Type B pancreatic cell (in vitro differentiated cells): ENCODE measurements around the gene ST7L. TPM values are rescaled to one million over a fixed set of nuclear protein-coding genes. Genes with fewer than 3 reads are reported as not detected.

Source experiments
- DNase-seq: peaks from one replicate; pipeline ENCODE4 v3.0.0; 2021; ENCODE audit warnings: mixed read lengths; ENCODE audit not compliant: unreplicated experiment; ENCODE audit errors: extremely low spot score
- H3K27ac Mint-ChIP-seq: 2 replicates; pipeline ENCODE4 v1.8.0; 2021; ENCODE audit warnings: mild to moderate bottlenecking, mixed read lengths
- H3K27me3 Mint-ChIP-seq: 2 replicates; pipeline ENCODE4 v1.8.0; 2021; ENCODE audit warnings: mixed read lengths
- H3K36me3 Mint-ChIP-seq: 2 replicates; pipeline ENCODE4 v1.8.0; 2021; ENCODE audit warnings: mixed read lengths
- H3K4me1 Mint-ChIP-seq: one replicate; pipeline ENCODE4 v1.8.0; 2021; ENCODE audit warnings: mixed read lengths; ENCODE audit not compliant: unreplicated experiment
- H3K4me3 Mint-ChIP-seq: 2 replicates; pipeline ENCODE4 v1.8.0; 2021; ENCODE audit warnings: mild to moderate bottlenecking, mixed read lengths
- H3K9me3 Mint-ChIP-seq: 2 replicates; pipeline ENCODE4 v1.8.0; 2021; ENCODE audit warnings: mixed read lengths
- total RNA-seq: library from RNA; stranded (reverse); gene quantifications from 2 replicates; pipeline ENCODE4 v1.2.1, GENCODE V29; 2021; ENCODE audit warnings: low replicate concordance
- TF ChIP-seq, protein P1 (sequence below): fragments of 200-600 bp; sonication (generic); conservative IDR thresholded peaks from 2 replicates; pipeline ENCODE4 v1.5.0; 2021; ENCODE audit warnings: antibody characterized with exemption, mild to moderate bottlenecking

Gene ST7L
- total RNA-seq, 1 donor from 2014 or later: 22.0 TPM

DNA sequence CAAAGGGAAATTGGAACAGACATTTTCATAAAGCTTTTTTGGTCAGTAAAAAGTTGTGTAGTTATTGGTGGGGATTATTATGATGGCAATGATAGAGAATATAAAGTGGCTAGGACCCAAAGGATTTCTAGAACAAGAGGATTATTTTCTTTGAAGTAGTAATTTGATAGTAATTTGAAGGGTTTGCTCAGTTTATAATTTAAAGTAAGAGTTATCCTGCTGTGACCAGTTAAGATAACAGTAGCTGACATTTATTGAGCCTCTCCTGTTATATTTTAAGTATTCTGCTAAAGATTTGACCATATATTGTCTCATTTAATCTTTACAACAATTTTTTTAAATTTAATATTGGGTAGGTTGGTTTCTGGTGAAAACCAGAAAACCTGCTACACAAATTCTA is 15.4 kb upstream of the ST7L start:
- Mint-ChIP-seq H3K27me3 (no peaks in the 10 kb centered on the region), H3K4me1 (peaks cover 21% of the 10 kb centered on the region), H3K9me3 (no peaks in the 10 kb centered on the region), H3K27ac (no peak overlapping the region), H3K4me3 (no peak overlapping the region), H3K36me3 (peaks cover 26% of the 10 kb centered on the region)
- TF ChIP-seq, protein P1, sequence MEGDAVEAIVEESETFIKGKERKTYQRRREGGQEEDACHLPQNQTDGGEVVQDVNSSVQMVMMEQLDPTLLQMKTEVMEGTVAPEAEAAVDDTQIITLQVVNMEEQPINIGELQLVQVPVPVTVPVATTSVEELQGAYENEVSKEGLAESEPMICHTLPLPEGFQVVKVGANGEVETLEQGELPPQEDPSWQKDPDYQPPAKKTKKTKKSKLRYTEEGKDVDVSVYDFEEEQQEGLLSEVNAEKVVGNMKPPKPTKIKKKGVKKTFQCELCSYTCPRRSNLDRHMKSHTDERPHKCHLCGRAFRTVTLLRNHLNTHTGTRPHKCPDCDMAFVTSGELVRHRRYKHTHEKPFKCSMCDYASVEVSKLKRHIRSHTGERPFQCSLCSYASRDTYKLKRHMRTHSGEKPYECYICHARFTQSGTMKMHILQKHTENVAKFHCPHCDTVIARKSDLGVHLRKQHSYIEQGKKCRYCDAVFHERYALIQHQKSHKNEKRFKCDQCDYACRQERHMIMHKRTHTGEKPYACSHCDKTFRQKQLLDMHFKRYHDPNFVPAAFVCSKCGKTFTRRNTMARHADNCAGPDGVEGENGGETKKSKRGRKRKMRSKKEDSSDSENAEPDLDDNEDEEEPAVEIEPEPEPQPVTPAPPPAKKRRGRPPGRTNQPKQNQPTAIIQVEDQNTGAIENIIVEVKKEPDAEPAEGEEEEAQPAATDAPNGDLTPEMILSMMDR: no peak
- DNase-seq: no peak

DNA sequence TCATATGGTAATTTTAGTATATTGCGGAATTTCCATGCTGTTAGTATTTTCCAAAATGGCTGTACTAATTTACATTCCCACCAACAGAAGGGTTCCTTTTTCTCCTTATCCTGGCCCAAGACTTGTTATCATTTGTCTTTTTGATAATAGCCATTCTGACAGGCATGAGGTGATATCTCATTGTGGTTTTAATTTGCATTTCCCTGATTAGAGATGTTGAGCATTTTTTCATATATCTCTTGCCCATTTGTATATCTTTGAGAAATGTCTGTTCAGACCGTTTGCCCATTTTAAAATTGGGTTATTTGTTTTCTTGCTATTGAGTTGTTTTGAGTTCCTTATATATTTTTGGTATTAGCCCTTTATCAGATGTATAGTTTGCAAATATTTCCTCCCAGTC is 14.7 kb upstream of the ST7L start:
- no peak overlapping the region for H3K27ac Mint-ChIP-seq
- H3K36me3 Mint-ChIP-seq: peaks cover 25% of the 10 kb centered on the region
- TF ChIP-seq, protein P1: no peak
- H3K4me1 Mint-ChIP-seq: peaks cover 21% of the 10 kb centered on the region
- DNase-seq: no peak
- H3K9me3 Mint-ChIP-seq: no peaks in the 10 kb centered on the region
- H3K27me3 Mint-ChIP-seq: no peaks in the 10 kb centered on the region
- H3K4me3 Mint-ChIP-seq: no peak overlapping the region

DNA sequence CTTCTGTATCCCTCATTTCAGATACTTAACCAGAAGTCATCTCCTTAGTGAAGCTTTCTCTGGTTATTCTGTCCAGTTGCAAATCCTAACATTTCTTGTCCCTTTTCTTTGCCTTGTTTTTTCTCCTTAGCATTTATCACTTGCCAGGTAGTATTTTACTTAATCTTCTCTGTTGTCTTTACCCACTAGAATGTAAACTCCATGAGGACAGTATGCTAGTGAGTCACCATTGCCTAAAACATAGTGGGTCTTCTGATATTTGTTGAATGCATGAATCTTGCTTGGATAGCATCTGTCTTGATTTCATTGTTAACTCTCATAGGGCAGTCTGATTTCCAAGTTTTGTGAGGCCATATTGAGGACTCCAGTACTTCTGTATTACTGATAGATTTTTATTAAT is 10.3 kb upstream of the ST7L start:
- TF ChIP-seq, protein P1: no peak
- no peaks in the 10 kb centered on the region for H3K27me3 Mint-ChIP-seq
- no peaks in the 10 kb centered on the region for H3K9me3 Mint-ChIP-seq
- no peak for DNase-seq
- no peak overlapping the region for H3K27ac Mint-ChIP-seq
- no peak overlapping the region for H3K4me3 Mint-ChIP-seq
- H3K4me1 Mint-ChIP-seq: peaks cover 22% of the 10 kb centered on the region
- H3K36me3 Mint-ChIP-seq: peaks cover 24% of the 10 kb centered on the region

DNA sequence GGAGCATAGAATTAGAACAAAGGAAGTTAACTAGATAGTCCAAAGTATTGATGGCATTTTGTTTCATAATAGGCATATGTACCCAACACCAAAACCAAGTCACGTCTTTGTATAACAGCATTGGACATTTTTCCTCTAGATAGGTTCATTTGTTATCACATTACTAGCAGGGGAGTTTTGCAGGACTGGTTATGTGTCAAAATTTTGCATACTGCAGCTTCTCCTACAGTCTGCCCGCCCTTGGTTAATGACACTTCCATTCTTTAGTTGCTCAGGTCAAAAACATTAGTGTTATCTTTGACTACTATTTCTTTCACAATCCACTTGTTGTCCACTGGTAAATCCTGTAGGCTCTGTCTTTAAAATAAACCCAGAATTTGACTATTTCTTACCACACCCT is 9.6 kb upstream of the ST7L start:
- H3K4me1 Mint-ChIP-seq: peaks cover 15% of the 10 kb centered on the region
- TF ChIP-seq, protein P1: no peak
- H3K4me3 Mint-ChIP-seq: no peak overlapping the region
- no peaks in the 10 kb centered on the region for H3K27me3 Mint-ChIP-seq
- no peak overlapping the region for H3K27ac Mint-ChIP-seq
- H3K9me3 Mint-ChIP-seq: no peaks in the 10 kb centered on the region
- peaks cover 20% of the 10 kb centered on the region for H3K36me3 Mint-ChIP-seq
- DNase-seq: no peak

DNA sequence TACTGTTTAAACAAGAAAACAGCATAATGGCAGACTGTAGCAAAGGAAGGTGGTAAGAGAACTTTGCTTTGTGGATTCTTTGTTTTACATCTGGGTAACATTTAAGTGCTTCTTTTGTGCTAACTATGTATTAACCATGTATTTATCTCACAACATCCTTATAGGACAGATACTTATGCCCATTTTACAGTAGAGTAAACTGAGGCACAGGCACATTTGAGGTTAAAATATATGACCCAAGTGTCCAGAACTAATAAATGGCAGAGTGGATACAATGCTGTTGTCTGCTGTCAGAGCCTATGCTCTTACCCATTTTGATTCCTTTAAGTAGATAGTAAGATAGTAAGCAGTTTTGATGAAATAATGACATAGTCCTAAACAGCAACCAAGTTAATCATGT is 7.9 kb upstream of the ST7L start:
- H3K4me1 Mint-ChIP-seq: peaks cover 20% of the 10 kb centered on the region
- TF ChIP-seq, protein P1: no peak
- no peak overlapping the region for H3K4me3 Mint-ChIP-seq
- peaks cover 16% of the 10 kb centered on the region for H3K36me3 Mint-ChIP-seq
- no peak for DNase-seq
- no peak overlapping the region for H3K27ac Mint-ChIP-seq
- no peaks in the 10 kb centered on the region for H3K27me3 Mint-ChIP-seq
- no peaks in the 10 kb centered on the region for H3K9me3 Mint-ChIP-seq

DNA sequence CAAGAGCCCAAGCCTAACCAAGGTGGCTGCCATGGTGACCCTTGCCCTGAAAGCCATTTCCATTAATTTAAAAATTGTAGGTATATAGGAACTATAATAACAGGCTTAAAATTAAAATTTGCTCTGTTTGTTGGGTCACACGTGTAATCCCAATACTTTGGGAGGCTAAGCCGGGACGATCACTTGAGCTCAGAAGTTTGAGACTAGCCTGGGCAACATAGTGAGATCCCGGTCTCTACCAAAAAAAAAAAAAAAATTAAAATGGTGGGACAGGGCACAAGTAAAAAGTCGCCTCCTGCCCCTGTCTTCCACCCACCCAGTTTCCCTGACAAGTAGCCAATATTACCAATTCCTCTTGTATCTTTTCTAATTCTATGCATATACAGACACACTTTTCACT is 7.3 kb upstream of the ST7L start:
- no peak for DNase-seq
- Mint-ChIP-seq H3K4me3 (no peak overlapping the region), H3K27ac (no peak overlapping the region), H3K9me3 (no peaks in the 10 kb centered on the region), H3K36me3 (peaks cover 14% of the 10 kb centered on the region), H3K4me1 (peaks cover 20% of the 10 kb centered on the region), H3K27me3 (no peaks in the 10 kb centered on the region)
- TF ChIP-seq, protein P1: no peak
